ENCODE data around the gene FDXR.

FDXR gene

GRCh38 chr17:74859459-74860228 is 13.2 kb downstream of the FDXR start, which contains the start of gene GRIN2C:
Gene GRIN2C, minus strand, starts transcription at chr17:74859885. Its CDS starts 4,793 bp downstream, at chr17:74855092.
- H3K9me3 ChIP-seq (ENCODE audit: control insufficient read depth, low read length) = no peaks in the 10 kb centered on the region
- H3K79me1 ChIP-seq (replicated peaks; ENCODE audit: low read length, poor library complexity, severe bottlenecking) = peaks cover 2% of the 10 kb centered on the region
- H3K18ac ChIP-seq (ENCODE audit: low read depth in 1 of 2, low read length in 2 of 2) = no peak within 1 kb of the TSS
- H3K4me1 ChIP-seq (ENCODE audit: control insufficient read depth, insufficient read depth, low read depth, low read length) = peaks cover 36% of the 10 kb centered on the region
- no peak within 1 kb of the TSS for H2BK15ac ChIP-seq (ENCODE audit: low read depth, poor library complexity, severe bottlenecking)
- H3K23ac ChIP-seq (ENCODE audit: low read length in 2 of 2) = no peak within 1 kb of the TSS
- H2AFZ ChIP-seq (ENCODE audit: low read depth, low read length) = no peak within 1 kb of the TSS
- no peak within 1 kb of the TSS for H4K8ac ChIP-seq (ENCODE audit: low read length)
- H2BK5ac ChIP-seq (ENCODE audit: low read depth, low read length, poor library complexity, severe bottlenecking) = no peak within 1 kb of the TSS
- no peak within 1 kb of the TSS for H3K4ac ChIP-seq (ENCODE audit: low read depth in 1 of 2, low read length in 2 of 2)
- H3K9ac ChIP-seq (ENCODE audit: low read length) = no peak within 1 kb of the TSS
- H2BK12ac ChIP-seq (ENCODE audit: low read length in 2 of 2) = no peak within 1 kb of the TSS
- peak within 1 kb of the TSS; percentile 71 for H3K4me2 ChIP-seq (ENCODE audit: low read length, poor library complexity, severe bottlenecking)
- no peak within 1 kb of the TSS for H3K27ac ChIP-seq (ENCODE audit: low read length, poor library complexity, severe bottlenecking)
- peaks cover 12 to 22% of the 10 kb centered on the region in 2 experiments for H3K36me3 ChIP-seq (ENCODE audit: control insufficient read depth in 1 of 2, insufficient read depth in 2 of 2, low read depth in 1 of 2, low read length in 2 of 2)
- H4K91ac ChIP-seq (ENCODE audit: low read length) = no peak within 1 kb of the TSS
- WGBS = 10% methylated on average over 34 of the region's 72 CpGs
- DNase-seq = no peak
- H2AK5ac ChIP-seq (ENCODE audit: low read length, severe bottlenecking) = no peak within 1 kb of the TSS
- no peak within 1 kb of the TSS for H3K14ac ChIP-seq (ENCODE audit: low read length in 2 of 2)
- no peak within 1 kb of the TSS for H2BK120ac ChIP-seq (ENCODE audit: low read depth, low read length)
- H3K4me3 ChIP-seq (ENCODE audit: insufficient read depth in 1 of 2, low read depth in 1 of 2, low read length in 2 of 2) = peak within 1 kb of the TSS in 1 of 2 experiments; percentile 34
- peaks cover 63 to 65% of the 10 kb centered on the region in 2 experiments for H3K27me3 ChIP-seq (ENCODE audit: control insufficient read depth in 1 of 2, insufficient read depth in 1 of 2, low read length in 2 of 2)

DNA sequence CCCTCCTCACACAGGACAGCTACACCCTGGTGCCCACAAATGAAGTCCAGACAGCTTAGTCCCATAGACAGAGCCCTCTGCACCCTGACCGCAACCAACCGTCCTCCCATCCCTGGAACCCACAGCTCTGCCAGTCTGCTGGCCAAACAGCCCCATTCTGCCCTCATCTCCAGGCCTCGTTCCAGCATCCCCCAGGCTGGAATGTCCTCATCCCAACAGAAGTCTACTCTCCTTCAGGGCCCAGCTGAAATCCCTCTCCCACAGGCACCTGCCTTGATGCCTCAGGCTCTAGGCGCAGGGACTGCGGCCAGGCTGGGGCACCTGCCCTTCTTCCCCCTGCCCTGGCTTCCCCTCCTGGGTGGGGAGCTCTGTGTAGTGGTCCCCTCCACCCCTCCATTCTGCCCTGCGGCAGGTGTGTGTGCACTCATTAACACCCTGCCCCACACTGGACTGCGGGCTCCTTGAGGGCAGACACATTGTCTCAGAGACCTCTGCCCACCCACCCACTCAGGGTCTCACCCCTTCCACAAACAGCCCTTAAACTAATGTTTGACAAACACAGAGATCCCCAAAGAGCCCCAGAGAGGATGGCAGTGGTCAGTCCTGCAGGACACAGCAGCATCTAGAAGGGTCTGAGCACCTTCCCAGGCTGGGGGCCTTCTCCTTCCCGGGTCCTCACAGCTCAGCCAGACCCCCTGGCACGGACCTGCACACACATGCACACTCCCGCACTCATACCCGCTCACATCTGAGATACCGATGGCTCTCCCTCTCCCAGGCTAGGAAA is 13.9 kb downstream of the FDXR start:
- Histone ChIP-seq H2BK15ac (ENCODE audit: low read depth, poor library complexity, severe bottlenecking) (no peak overlapping the region), H2BK12ac (ENCODE audit: low read length in 2 of 2) (no peak overlapping the region), H2AFZ (ENCODE audit: low read depth, low read length) (no peak overlapping the region), H2BK120ac (ENCODE audit: low read depth, low read length) (no peak overlapping the region), H3K9me3 (ENCODE audit: control insufficient read depth, low read length) (no peaks in the 10 kb centered on the region), H4K91ac (ENCODE audit: low read length) (no peak overlapping the region), H3K4me3 (ENCODE audit: insufficient read depth in 1 of 2, low read depth in 1 of 2, low read length in 2 of 2) (no peak overlapping the region), H3K79me1 (replicated peaks; ENCODE audit: low read length, poor library complexity, severe bottlenecking) (no peaks in the 10 kb centered on the region), H3K23ac (ENCODE audit: low read length in 2 of 2) (no peak overlapping the region), H2AK5ac (ENCODE audit: low read length, severe bottlenecking) (no peak overlapping the region), H3K4me2 (ENCODE audit: low read length, poor library complexity, severe bottlenecking) (no peak overlapping the region), H3K36me3 (ENCODE audit: control insufficient read depth in 1 of 2, insufficient read depth in 2 of 2, low read depth in 1 of 2, low read length in 2 of 2) (peaks cover 11 to 16% of the 10 kb centered on the region in 2 experiments), H4K8ac (ENCODE audit: low read length) (no peak overlapping the region), H3K4ac (ENCODE audit: low read depth in 1 of 2, low read length in 2 of 2) (no peak overlapping the region), H2BK5ac (ENCODE audit: low read depth, low read length, poor library complexity, severe bottlenecking) (no peak overlapping the region), H3K9ac (ENCODE audit: low read length) (no peak overlapping the region), H3K14ac (ENCODE audit: low read length in 2 of 2) (no peak overlapping the region), H3K4me1 (ENCODE audit: control insufficient read depth, insufficient read depth, low read depth, low read length) (peaks cover 36% of the 10 kb centered on the region), H3K27ac (ENCODE audit: low read length, poor library complexity, severe bottlenecking) (no peak overlapping the region), H3K18ac (ENCODE audit: low read depth in 1 of 2, low read length in 2 of 2) (no peak overlapping the region), H3K27me3 (ENCODE audit: control insufficient read depth in 1 of 2, insufficient read depth in 1 of 2, low read length in 2 of 2) (peaks cover 71 to 73% of the 10 kb centered on the region in 2 experiments)
- no peak for DNase-seq
- WGBS = 68% methylated on average over 12 of the region's 12 CpGs

- Histone ChIP-seq H2BK15ac (ENCODE audit: low read depth, poor library complexity, severe bottlenecking) (no peak overlapping the region), H3K36me3 (ENCODE audit: control insufficient read depth in 1 of 2, insufficient read depth in 2 of 2, low read depth in 1 of 2, low read length in 2 of 2) (no peaks in the 10 kb centered on the region), H2BK120ac (ENCODE audit: low read depth, low read length) (no peak overlapping the region), H3K27me3 (ENCODE audit: control insufficient read depth in 1 of 2, insufficient read depth in 1 of 2, low read length in 2 of 2) (peaks cover 85% of the 10 kb centered on the region in 2 experiments), H3K27ac (ENCODE audit: low read length, poor library complexity, severe bottlenecking) (no peak overlapping the region), H3K79me1 (replicated peaks; ENCODE audit: low read length, poor library complexity, severe bottlenecking) (no peaks in the 10 kb centered on the region), H3K4me1 (ENCODE audit: control insufficient read depth, insufficient read depth, low read depth, low read length) (peaks cover 34% of the 10 kb centered on the region), H4K91ac (ENCODE audit: low read length) (no peak overlapping the region), H3K9ac (ENCODE audit: low read length) (no peak overlapping the region), H3K14ac (ENCODE audit: low read length in 2 of 2) (no peak overlapping the region), H3K23ac (ENCODE audit: low read length in 2 of 2) (no peak overlapping the region), H2AFZ (ENCODE audit: low read depth, low read length) (no peak overlapping the region), H3K4me3 (ENCODE audit: insufficient read depth in 1 of 2, low read depth in 1 of 2, low read length in 2 of 2) (no peak overlapping the region), H3K4me2 (ENCODE audit: low read length, poor library complexity, severe bottlenecking) (no peak overlapping the region), H4K8ac (ENCODE audit: low read length) (no peak overlapping the region), H3K4ac (ENCODE audit: low read depth in 1 of 2, low read length in 2 of 2) (no peak overlapping the region), H2AK5ac (ENCODE audit: low read length, severe bottlenecking) (no peak overlapping the region), H3K18ac (ENCODE audit: low read depth in 1 of 2, low read length in 2 of 2) (no peak overlapping the region), H2BK5ac (ENCODE audit: low read depth, low read length, poor library complexity, severe bottlenecking) (no peak overlapping the region), H2BK12ac (ENCODE audit: low read length in 2 of 2) (no peak overlapping the region), H3K9me3 (ENCODE audit: control insufficient read depth, low read length) (no peaks in the 10 kb centered on the region)
- 82% methylated on average over 3 of the region's 4 CpGs for WGBS
- DNase-seq = no peak
Measured at GRCh38 chr17:74857191-74857590, 15.6 kb downstream of the FDXR start.

DNA sequence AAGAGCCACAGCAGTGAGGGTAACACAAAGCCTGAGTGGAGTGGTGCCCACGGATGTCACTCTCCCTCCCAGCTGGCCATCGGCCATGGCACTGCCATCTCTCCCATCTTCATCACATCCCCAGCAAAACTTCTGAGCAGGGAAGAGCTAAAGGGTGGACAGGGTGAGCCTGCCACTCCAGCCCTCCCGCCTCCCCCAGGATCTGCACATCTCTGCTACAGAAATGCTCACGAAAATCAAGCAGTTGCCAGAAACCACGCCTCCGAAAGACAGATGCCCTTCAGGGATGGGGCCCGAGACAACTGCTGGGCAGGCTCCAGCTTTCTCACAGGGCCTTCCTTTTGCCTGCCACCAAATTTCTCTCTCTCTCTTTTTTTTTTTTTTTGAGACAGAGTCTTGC is 16.7 kb downstream of the FDXR start:
- H4K91ac ChIP-seq (ENCODE audit: low read length) = no peak overlapping the region
- peaks cover 87 to 89% of the 10 kb centered on the region in 2 experiments for H3K27me3 ChIP-seq (ENCODE audit: control insufficient read depth in 1 of 2, insufficient read depth in 1 of 2, low read length in 2 of 2)
- no peak overlapping the region for H3K27ac ChIP-seq (ENCODE audit: low read length, poor library complexity, severe bottlenecking)
- H3K79me1 ChIP-seq (replicated peaks; ENCODE audit: low read length, poor library complexity, severe bottlenecking) = no peaks in the 10 kb centered on the region
- H2BK15ac ChIP-seq (ENCODE audit: low read depth, poor library complexity, severe bottlenecking) = no peak overlapping the region
- DNase-seq = no peak
- no peak overlapping the region for H3K14ac ChIP-seq (ENCODE audit: low read length in 2 of 2)
- H2BK120ac ChIP-seq (ENCODE audit: low read depth, low read length) = no peak overlapping the region
- H3K4me2 ChIP-seq (ENCODE audit: low read length, poor library complexity, severe bottlenecking) = no peak overlapping the region
- peaks cover 26% of the 10 kb centered on the region for H3K4me1 ChIP-seq (ENCODE audit: control insufficient read depth, insufficient read depth, low read depth, low read length)
- no peak overlapping the region for H3K4ac ChIP-seq (ENCODE audit: low read depth in 1 of 2, low read length in 2 of 2)
- no peak overlapping the region for H3K18ac ChIP-seq (ENCODE audit: low read depth in 1 of 2, low read length in 2 of 2)
- H3K4me3 ChIP-seq (ENCODE audit: insufficient read depth in 1 of 2, low read depth in 1 of 2, low read length in 2 of 2) = no peak overlapping the region
- no peak overlapping the region for H2AFZ ChIP-seq (ENCODE audit: low read depth, low read length)
- H2BK5ac ChIP-seq (ENCODE audit: low read depth, low read length, poor library complexity, severe bottlenecking) = no peak overlapping the region
- H4K8ac ChIP-seq (ENCODE audit: low read length) = no peak overlapping the region
- H3K9ac ChIP-seq (ENCODE audit: low read length) = no peak overlapping the region
- no peaks in the 10 kb centered on the region for H3K36me3 ChIP-seq (ENCODE audit: control insufficient read depth in 1 of 2, insufficient read depth in 2 of 2, low read depth in 1 of 2, low read length in 2 of 2)
- H2AK5ac ChIP-seq (ENCODE audit: low read length, severe bottlenecking) = no peak overlapping the region
- H3K23ac ChIP-seq (ENCODE audit: low read length in 2 of 2) = no peak overlapping the region
- H2BK12ac ChIP-seq (ENCODE audit: low read length in 2 of 2) = no peak overlapping the region
- H3K9me3 ChIP-seq (ENCODE audit: control insufficient read depth, low read length) = no peaks in the 10 kb centered on the region
- 89% methylated on average over 7 of the region's 7 CpGs for WGBS
